ENCODE results near the gene DCDC1. TPM values are rescaled to one million over a fixed set of nuclear protein-coding genes. Genes with fewer than 3 reads are reported as not detected.

DCDC1 gene
- polyA plus RNA-seq, 4 donors: 0.87 TPM; not detected in 3

Other genes with a start within 250 kb of the DCDC1 start
- gene DNAJC24, start 121 bp upstream of the DCDC1 start, polyA plus RNA-seq: 10 to 100 TPM in 1 of 4 donors, 1 to 10 TPM in 3; 3.1 to 15.0 (median 4.4) TPM
- 10 to 100 TPM; 13.2 to 28.2 (median 18.9) TPM for gene IMMP1L, start 139.9 kb upstream of the DCDC1 start, polyA plus RNA-seq
- gene ELP4, start 140.0 kb upstream of the DCDC1 start, polyA plus RNA-seq: 10 to 100 TPM in 1 of 4 donors, 1 to 10 TPM in 3; 5.4 to 14.5 (median 7.9) TPM